Measurements from ENCODE around the gene MTIF3.
"Not testable (repeated sequence)": the region's sequence is repeated elsewhere in the genome, so short reads cannot be mapped to it uniquely, and the experiment has no call there.

MTIF3 gene

DNA sequence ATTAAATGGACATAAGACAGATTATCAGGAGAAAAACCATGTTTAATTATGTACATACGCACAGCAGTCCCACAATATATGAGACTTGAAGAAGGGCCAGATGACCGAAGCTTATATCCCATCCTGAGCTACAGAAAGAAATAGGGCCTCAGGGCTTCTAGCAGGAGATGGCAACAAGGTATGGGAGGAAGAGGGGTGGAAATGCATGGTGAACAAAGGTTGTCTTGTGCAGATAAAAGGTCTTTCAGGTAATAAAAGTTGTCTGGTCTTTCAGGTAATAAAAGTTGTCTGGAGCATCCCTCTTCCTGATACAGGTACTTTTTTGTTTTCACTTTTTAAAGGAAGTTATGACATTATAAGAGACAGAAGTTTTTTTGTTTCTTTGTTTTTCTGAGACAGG is 41.4 kb downstream of the MTIF3 start:
- no peak for DNase-seq

DNA sequence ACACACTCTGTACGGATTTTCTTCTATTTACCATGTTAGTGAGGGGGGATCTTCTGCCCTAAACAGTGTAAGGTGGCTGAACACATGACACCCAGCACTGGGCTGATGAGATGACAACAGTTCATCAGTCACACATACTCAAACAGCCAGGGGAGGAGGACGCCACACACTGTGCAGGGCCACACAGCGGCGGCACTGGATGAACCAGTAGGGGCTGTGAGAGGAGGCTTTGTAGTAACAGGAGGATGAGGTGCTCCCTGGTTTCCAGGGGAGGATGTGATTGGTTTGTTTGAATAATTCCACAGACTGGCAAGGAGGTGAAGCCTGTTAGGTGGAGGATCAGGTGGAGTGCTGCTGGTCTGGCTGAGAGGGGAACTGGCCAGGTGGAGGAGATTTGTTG is 42.3 kb downstream of the MTIF3 start:
- no peak for DNase-seq

DNA sequence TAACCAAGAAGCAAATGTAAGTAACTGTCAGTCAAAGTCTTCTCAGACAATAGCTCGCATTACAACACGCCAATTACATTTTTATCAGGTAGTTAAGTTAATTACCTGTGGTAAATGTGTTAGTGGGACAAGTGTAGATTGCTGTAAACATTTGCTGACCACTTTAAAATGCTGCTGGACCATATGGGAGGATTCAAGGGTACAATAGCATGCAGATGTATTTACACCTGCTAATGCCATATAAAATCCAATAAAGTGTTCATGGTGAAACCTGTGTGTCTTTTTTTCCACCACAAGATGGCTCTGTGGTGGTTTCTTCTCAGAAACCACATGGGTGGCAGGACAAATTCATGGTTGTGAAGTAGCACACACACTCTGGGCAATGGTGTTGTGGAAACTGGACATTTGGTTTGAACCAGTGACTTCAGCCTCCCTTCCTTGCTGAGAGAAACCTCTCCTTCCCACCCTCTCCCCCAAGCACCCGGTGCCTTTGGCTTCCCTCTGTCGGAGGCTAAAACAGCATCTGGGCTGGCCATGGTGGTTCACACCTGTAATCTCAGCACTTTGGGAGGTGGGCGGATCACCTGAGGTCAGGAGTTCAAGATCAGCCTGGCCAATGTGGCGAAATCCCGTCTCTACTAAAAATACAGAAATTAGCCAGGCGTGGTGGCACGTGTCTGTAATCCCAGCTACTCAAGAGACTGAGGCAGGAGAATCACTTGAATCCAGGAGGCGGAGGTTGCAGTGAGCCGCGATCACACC is 44.0 kb downstream of the MTIF3 start:
- DNase-seq: peak; percentile 34

- no peak for DNase-seq
Measured at GRCh38 chr13:27405546-27406134, 44.7 kb downstream of the MTIF3 start.

DNA sequence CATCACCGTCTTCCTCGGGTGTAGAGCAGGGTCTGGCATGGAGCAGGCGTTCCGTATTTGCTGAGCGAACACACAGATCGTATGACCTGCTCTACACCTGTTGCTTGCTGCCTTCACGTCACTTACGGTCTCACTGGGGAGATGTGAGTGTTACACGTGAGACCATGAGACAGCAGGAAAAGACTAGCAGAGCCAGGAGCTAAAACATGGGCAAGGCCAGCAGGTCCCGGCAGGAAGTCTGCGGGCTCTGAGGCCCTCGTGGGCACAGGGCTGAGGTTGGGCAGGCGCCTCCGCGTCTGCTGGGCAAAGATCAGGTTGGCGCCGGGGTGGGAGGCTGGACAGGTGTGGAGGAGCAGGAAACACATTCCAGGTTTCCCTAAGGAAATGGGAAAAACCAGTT is 45.7 kb downstream of the MTIF3 start:
- no peak for DNase-seq

DNA sequence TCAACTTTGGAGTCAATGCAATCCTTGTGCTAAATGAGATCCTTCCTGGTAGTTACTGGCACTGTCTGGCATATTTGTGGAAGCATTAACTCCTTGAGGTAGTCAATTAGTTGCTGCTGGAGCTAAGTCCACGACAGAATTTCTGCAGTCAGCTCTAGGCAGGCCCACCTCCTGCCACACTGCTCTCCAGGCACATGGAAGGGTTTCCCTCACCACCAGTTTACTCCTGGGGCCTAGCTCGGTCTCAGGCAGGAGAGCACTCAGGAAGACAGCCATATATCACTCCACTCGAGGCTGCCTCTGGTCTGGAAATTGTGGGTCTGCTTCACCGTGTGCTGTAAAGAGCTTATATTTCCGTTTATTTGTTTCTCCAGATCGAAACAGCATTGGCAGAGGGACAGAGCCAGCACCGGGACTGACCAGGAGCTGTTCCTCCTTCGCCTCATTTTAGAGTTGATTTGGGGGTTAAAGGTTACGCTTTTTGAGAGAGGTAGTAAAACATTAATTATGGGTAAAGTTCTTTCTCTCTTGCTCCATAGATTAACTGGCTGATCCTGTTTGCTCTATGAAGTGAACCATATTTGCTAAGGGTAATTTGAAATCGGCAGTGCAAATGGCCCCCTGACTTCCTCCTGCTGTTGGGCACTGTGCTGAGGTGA is 46.5 kb downstream of the MTIF3 start:
- DNase-seq: no peak

DNA sequence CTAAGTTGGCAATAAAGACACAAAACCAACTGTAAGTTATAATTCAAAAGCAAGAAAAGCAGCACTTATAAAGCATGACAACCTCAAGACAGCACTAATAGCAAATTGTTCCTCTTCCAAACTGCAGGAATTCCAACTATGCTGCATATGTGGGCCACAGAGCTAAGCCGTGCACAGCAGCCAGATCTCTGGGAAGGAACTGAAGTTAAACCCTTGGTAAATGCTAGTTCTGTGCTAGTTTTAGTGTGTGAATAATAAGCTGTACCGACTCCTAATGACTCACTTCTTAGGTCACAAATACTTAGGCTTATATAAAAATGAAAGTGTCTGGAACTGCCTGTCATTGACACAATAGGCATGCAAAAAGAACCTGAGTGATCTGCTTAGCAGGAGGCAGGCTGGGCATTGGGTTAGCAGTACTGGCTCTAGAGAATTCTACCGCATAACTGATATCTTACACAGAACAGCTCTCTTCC is 47.1 kb downstream of the MTIF3 start:
- DNase-seq: no peak

- DNase-seq: peak; percentile 36
Measured at GRCh38 chr13:27401210-27401609, 49.2 kb downstream of the MTIF3 start.

GRCh38 chr13:27400405-27400804 is 50.0 kb downstream of the MTIF3 start:
- not testable (repeated sequence) for DNase-seq

GRCh38 chr13:27398360-27398759 is 52.0 kb downstream of the MTIF3 start:
- DNase-seq: no peak

DNA sequence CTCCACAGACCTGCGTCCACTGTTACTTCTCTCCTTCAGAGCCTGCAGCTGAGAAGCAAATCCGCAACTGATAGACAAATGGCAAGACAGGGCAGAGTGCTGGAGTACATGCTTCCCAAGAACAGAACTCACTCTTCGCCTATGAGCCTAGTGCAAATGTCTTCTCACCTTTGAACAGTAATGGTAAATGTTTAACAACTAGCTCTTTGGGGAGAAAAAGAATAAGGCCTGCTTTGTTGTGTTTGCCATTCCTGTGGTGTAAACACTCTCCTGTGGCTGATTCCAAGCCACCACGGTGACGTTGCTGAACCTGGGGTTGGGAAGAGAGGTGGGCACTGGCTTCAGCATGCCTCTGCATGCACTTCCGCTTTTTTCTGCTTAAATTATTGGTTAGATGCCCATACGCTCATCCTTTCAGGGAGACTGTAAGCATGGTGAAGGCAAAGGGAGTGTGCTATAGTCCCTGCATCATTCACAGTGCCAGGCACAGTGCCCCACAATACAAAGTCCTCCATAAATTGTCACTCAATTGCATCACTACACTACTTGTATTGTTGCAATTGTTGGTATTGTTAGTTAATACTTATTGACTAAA is 54.0 kb downstream of the MTIF3 start:
- DNase-seq: no peak

DNA sequence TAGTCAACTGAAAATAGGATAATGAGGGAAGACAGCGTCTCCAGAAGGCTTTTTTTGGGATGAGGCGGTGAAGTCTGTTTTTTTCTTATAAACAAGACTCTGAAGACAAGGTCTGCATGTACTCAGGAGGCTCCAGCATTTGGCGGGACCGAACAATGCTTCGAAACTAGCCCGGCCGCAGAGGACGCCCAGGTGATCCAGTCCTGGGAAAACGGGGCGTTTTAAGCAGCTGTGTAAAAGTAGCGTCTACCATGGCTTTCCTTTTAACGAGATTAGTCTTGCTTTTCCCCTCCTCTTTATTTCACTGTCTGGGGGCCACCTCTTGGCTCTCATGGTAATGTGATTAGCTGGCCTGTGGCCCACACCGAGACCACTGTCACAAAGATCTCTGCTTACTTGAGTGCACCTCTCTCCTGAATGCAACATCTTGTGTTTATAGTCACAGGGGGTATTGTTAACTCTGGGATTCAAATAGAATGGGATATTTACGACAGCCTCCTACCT is 55.3 kb downstream of the MTIF3 start:
- no peak for DNase-seq

GRCh38 chr13:27393101-27393500 is 57.3 kb downstream of the MTIF3 start:
- no peak for DNase-seq

DNA sequence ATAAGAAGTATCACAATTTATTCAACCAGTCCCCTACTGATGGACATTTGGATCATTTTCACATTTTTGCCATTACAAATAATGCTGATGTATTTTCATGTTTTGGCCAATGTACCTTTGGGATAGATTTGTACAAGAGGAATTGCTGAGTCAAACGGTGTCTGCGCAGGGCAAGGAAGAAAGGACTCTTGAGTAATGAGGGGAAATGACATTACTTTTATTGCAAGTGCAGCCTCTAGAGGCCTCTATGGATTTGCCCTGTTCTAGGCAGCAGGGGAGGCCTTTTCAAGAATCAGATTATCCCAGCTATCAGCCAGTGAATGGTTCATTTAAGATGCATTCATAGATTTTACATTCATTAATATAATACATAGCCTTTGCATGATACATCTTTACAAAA is 58.9 kb downstream of the MTIF3 start:
- DNase-seq: no peak

DNA sequence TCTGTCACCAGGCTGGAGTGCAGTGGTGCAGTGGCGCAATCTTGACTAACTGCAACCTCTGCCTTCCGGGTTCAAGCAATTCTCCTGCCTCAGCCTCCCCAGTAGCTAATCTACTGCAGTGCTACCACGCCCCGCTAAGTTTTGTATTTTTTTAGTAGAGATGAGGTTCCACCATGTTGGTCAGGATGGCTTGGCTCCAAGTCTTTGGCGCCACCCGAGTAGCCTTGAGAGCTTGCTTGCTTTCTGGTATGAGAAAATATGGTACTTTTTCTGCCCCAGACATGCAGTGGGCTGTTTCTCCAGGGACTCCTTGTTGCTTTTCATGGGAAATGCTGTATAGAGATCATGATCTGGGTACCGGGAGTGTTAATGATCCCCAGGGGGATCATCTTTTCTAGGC is 60.5 kb downstream of the MTIF3 start:
- no peak for DNase-seq

- no peak for DNase-seq
Measured at GRCh38 chr13:27388241-27388640, 62.1 kb downstream of the MTIF3 start.

All from CD4-positive, alpha-beta T cell treated with Interferon gamma for 1 hour (primary cell).